Natural killer cell (primary cell): ENCODE data around the gene ACLY. TPM values are rescaled to one million over a fixed set of nuclear protein-coding genes. Genes with fewer than 3 reads are reported as not detected.
A peak's percentile ranks its signal among the peaks of the same experiment; 100 is the strongest.

ENCODE experiments used
- ATAC-seq, 3 donors: fragments of 150-1000 bp in 2 of 3; fragments of 200-7000 bp in 1 of 3; cut with Tn5 transposase; 1 replicate in 1 of 3; 2 replicates in 2 of 3; pipeline ENCODE4 v1.10.0; 2021; ENCODE audit warnings: mild to moderate bottlenecking in 2 of 3, moderate library complexity in 2 of 3
- DNase-seq, 2 donors: peaks; one replicate each; pipeline versions ENCODE4 v3.0.0 to v3.0.0-alpha.2; 2013 to 2021; ENCODE audit warnings: mixed read lengths in 1 of 2
- H3K27ac ChIP-seq: one replicate; pipeline ENCODE4 v1.5.1; 2013; ENCODE audit warnings: mild to moderate bottlenecking, low read length
- H3K27me3 ChIP-seq: one replicate; pipeline ENCODE4 v1.6.1; 2013; ENCODE audit warnings: low read length; ENCODE audit not compliant: control insufficient read depth, insufficient read depth
- H3K36me3 ChIP-seq: one replicate; pipeline ENCODE4 v1.6.1; 2013; ENCODE audit warnings: low read length; ENCODE audit not compliant: control insufficient read depth, insufficient read depth
- H3K4me1 ChIP-seq: one replicate; pipeline ENCODE4 v1.6.1; 2013; ENCODE audit warnings: low read length; ENCODE audit not compliant: control insufficient read depth, insufficient read depth
- H3K4me3 ChIP-seq: one replicate; pipeline ENCODE4 v1.5.1; 2013; ENCODE audit warnings: low read length
- H3K9me3 ChIP-seq: one replicate; pipeline ENCODE4 v1.6.1; 2013; ENCODE audit warnings: low read length; ENCODE audit not compliant: control insufficient read depth, insufficient read depth
- H3K27ac Mint-ChIP-seq, 2 donors: one replicate each; pipeline ENCODE4 v1.8.0; 2022; ENCODE audit warnings: mild to moderate bottlenecking in 2 of 2, mixed read lengths in 2 of 2, moderate library complexity in 1 of 2
- H3K27me3 Mint-ChIP-seq, 2 donors: one replicate each; pipeline ENCODE4 v1.8.0; 2022; ENCODE audit warnings: low read depth in 2 of 2, mixed read lengths in 2 of 2
- H3K36me3 Mint-ChIP-seq: one replicate; pipeline ENCODE4 v1.8.0; 2022; ENCODE audit warnings: mixed read lengths
- H3K4me1 Mint-ChIP-seq, 2 donors: one replicate each; pipeline ENCODE4 v1.8.0; 2022; ENCODE audit warnings: mixed read lengths in 2 of 2
- H3K4me3 Mint-ChIP-seq: one replicate; pipeline ENCODE4 v1.8.0; 2022; ENCODE audit warnings: mild to moderate bottlenecking, moderate library complexity, mixed read lengths
- H3K9me3 Mint-ChIP-seq, 2 donors: one replicate each; pipeline ENCODE4 v1.8.0; 2022; ENCODE audit warnings: mixed read lengths in 2 of 2
- WGBS: methylation state at CpG from one replicate; pipeline ENCODE4 v1.1.7; 2013; ENCODE audit warnings: missing lambda C conversion rate; ENCODE audit not compliant: insufficient coverage; 5-methylcytosine and 5-hydroxymethylcytosine counted together
- intact Hi-C: fragments of 100-400 bp; cut with micrococcal nuclease; formaldehyde crosslinking; loops from one replicate; pipeline ENCODE4 v1.14.2; 2022
- total RNA-seq, 4 donors: library from RNA; stranded (reverse); fragments of 120-200 nt in 1 of 4; gene quantifications; one replicate each; pipeline versions ENCODE4 v1.2.3 to v1.2.4, GENCODE V29; 2013 to 2022
- TF ChIP-seq, protein P1 (sequence below): fragments of 200-600 bp; IDR thresholded peaks from one replicate; pipeline ENCODE4 v1.8.0; 2022; ENCODE audit warnings: antibody characterized with exemption

The ACLY gene
- total RNA-seq, 3 donors from 2014 or later (not counting 1 experiment from before 2014, with no cell fraction given) = 86.5 to 106 (median 106) TPM

DNA sequence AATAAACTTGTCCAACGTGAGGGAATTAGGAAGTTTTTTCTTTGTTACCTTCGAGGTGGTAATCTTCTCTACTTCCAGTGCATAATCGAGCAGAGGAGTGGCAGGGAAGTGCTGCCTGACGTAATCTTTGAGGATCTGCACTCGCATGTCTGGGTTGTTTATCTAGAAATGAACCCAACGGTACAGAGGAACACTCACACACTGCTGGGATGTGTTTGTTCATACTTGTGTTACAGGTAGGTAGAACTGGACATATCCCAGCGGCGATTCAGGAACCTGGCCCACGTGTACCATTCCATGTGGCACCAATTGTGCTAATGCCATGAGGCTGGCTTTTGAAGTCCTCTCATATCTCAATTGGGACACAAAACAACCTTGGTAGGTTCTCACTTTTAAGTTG lies 49.3 kb downstream of the ACLY start:
- no peak overlapping the region for H3K27ac ChIP-seq
- intact Hi-C loops = no loop called here
- Mint-ChIP-seq H3K27ac (no peak overlapping the region), H3K36me3 (peaks cover 6% of the 10 kb centered on the region), H3K4me1 (peaks cover 0 to 5% of the 10 kb centered on the region in 2 donors), H3K27me3 (no peaks in the 10 kb centered on the region), H3K4me3 (no peak overlapping the region), H3K9me3 (no peaks in the 10 kb centered on the region)
- peaks cover 5% of the 10 kb centered on the region for H3K4me1 ChIP-seq
- H3K9me3 ChIP-seq = no peaks in the 10 kb centered on the region
- DNase-seq (no peak), ATAC-seq (no peak)
- 90% methylated on average over 9 of the region's 9 CpGs for WGBS
- no peaks in the 10 kb centered on the region for H3K27me3 ChIP-seq
- TF ChIP-seq, protein P1, sequence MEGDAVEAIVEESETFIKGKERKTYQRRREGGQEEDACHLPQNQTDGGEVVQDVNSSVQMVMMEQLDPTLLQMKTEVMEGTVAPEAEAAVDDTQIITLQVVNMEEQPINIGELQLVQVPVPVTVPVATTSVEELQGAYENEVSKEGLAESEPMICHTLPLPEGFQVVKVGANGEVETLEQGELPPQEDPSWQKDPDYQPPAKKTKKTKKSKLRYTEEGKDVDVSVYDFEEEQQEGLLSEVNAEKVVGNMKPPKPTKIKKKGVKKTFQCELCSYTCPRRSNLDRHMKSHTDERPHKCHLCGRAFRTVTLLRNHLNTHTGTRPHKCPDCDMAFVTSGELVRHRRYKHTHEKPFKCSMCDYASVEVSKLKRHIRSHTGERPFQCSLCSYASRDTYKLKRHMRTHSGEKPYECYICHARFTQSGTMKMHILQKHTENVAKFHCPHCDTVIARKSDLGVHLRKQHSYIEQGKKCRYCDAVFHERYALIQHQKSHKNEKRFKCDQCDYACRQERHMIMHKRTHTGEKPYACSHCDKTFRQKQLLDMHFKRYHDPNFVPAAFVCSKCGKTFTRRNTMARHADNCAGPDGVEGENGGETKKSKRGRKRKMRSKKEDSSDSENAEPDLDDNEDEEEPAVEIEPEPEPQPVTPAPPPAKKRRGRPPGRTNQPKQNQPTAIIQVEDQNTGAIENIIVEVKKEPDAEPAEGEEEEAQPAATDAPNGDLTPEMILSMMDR = no peak
- H3K4me3 ChIP-seq = no peak overlapping the region
- H3K36me3 ChIP-seq = peaks cover 42% of the 10 kb centered on the region

DNA sequence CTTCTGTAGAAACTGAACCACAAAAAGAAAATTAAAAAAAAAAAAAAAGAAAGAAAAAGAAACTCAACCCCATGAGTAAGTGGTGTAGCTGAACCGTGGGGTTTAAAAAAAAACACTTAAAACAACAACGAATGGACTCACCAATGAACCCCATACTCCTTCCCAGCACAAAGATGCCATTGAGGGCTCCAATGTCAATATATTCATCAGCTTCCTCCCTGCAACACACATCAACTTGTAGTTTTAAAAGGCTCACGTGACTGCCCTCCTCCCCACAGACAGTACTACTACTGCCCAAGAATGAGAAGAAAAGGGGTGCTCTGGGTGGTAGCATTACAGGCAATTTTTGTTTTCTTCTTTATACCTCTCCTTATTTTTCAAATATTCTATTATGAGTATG lies 50.2 kb downstream of the ACLY start:
- no peak overlapping the region for H3K27ac Mint-ChIP-seq
- H3K4me1 ChIP-seq = peaks cover 14% of the 10 kb centered on the region
- H3K36me3 Mint-ChIP-seq = peaks cover 6% of the 10 kb centered on the region
- TF ChIP-seq, protein P1 = no peak
- no peaks in the 10 kb centered on the region for H3K27me3 ChIP-seq
- no peaks in the 10 kb centered on the region for H3K9me3 Mint-ChIP-seq
- no peak overlapping the region for H3K4me3 Mint-ChIP-seq
- ATAC-seq = no peak
- no peak for DNase-seq
- H3K4me1 Mint-ChIP-seq = peaks cover 0 to 5% of the 10 kb centered on the region in 2 donors
- H3K9me3 ChIP-seq = no peaks in the 10 kb centered on the region
- WGBS = 70% methylated on average over 1 of the region's 3 CpGs
- intact Hi-C loops = no loop called here
- H3K27ac ChIP-seq = no peak overlapping the region
- no peaks in the 10 kb centered on the region for H3K27me3 Mint-ChIP-seq
- no peak overlapping the region for H3K4me3 ChIP-seq
- H3K36me3 ChIP-seq = peaks cover 39% of the 10 kb centered on the region

- Mint-ChIP-seq H3K4me1 (peaks cover 13 to 14% of the 10 kb centered on the region in 2 donors), H3K36me3 (peaks cover under 1% of the 10 kb centered on the region), H3K9me3 (no peaks in the 10 kb centered on the region), H3K27me3 (no peaks in the 10 kb centered on the region), H3K27ac (no peak overlapping the region), H3K4me3 (no peak overlapping the region)
- no peaks in the 10 kb centered on the region for H3K27me3 ChIP-seq
- TF ChIP-seq, protein P1 = no peak
- H3K27ac ChIP-seq = peak overlapping the region; percentile 47
- ATAC-seq (no peak), DNase-seq (no peak)
- H3K36me3 ChIP-seq = peaks cover 19% of the 10 kb centered on the region
- intact Hi-C loops = loop anchor here (1.0 kb wide), 1 partner anchor 54 kb away; no protein-coding TSS in a partner anchor
- peaks cover 27% of the 10 kb centered on the region for H3K4me1 ChIP-seq
- H3K9me3 ChIP-seq = no peaks in the 10 kb centered on the region
- WGBS = 0% methylated on average over 10 of the region's 10 CpGs
- H3K4me3 ChIP-seq = peak overlapping the region; percentile 24
Observed at GRCh38 chr17:41865596-41865893, 53.2 kb downstream of the ACLY start.
